Kidney tubule cell (primary cell): ENCODE results near the gene ABLIM2.
"Not testable (repeated sequence)": the region's sequence is repeated elsewhere in the genome, so short reads cannot be mapped to it uniquely, and the experiment has no call there.

Experiments used
- DNase-seq: peaks from one replicate; pipeline ENCODE4 v3.0.0-alpha.2; 2018; ENCODE audit warnings: low spot score

ABLIM2 gene

GRCh38 chr4:7929118-7929951, 229.3 kb downstream of the ABLIM2 start:
- peak; percentile 60 for DNase-seq

- no peak for DNase-seq
Observed at GRCh38 chr4:7928711-7929110, 229.9 kb downstream of the ABLIM2 start.

DNA sequence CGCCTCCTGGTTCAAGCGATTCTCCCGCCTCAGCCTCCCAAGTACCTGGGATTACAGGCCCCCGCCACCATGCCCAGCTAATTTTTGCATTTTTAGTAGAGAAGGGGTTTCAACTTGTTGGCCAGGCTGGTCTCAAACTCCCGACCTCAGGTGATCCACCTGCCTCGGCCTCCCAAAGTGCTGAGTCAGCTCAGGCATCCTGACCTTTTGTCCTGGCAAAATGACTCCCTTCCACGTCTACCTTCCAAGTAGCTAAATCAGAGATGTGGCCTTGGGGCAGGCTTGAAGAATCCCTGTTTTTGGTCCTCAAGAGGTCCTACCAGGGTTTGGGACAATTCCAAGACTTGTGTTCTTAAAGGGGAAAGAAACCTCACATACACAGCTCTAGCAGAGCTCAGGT, 231.8 kb downstream of the ABLIM2 start:
- no peak for DNase-seq

- DNase-seq = no peak
Observed at GRCh38 chr4:7924570-7924969, 234.0 kb downstream of the ABLIM2 start.

DNA sequence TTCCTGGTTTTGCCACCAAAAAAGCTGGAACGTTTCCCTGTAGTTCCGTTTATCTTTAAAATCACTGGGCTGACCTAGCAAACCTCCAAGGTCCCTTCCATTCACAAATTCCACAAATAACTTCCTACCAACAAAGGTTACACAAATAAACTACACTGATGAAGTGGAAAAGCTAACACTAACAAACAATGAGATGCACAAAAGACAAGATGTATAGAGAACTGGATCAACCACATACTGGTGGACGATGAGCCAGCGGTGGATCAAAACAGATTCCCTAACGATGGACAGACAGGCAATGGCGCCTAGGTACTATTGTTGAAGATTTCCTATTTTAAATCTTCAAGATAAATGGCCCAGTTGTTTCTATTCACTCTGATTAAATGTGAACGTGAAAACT, 234.4 kb downstream of the ABLIM2 start:
- DNase-seq = no peak

DNA sequence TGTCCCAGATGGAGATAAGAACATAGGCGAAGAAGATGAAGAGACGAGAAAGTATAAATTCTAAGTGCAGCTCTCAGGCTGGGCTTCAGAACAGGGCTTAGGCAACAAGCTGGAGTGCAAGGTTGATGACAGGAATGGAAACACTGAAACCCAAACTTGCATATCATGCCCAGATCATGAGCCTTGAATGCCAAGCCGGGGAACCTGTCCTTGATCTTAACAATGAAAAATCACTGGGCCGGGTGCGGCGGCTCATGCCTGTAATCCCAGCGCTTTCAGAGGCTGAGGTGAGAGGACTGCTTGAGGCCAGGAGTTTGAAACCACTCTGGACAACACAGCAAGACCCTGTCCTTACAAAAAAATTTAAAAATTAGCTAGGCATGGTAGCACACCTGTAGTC, 236.1 kb downstream of the ABLIM2 start:
- no peak for DNase-seq

DNA sequence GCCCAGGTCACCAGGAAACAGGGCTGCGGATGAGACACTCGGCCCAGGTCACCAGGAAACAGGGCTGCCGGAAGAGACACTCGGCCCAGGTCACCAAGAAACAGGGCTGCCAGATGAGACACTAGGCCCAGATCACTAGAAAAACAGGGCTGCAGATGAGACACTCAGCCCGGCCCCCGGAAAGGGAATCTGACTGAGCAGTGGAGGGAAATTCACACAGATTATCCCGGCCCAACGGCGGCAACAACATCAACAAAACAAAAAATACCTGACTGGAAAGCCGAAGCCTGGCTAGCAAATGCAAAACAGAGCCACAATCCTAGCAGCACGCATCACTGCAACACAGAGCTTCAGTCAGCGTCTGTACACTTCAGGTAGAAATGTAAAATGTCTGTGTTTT, 239.6 kb downstream of the ABLIM2 start:
- DNase-seq = no peak

DNA sequence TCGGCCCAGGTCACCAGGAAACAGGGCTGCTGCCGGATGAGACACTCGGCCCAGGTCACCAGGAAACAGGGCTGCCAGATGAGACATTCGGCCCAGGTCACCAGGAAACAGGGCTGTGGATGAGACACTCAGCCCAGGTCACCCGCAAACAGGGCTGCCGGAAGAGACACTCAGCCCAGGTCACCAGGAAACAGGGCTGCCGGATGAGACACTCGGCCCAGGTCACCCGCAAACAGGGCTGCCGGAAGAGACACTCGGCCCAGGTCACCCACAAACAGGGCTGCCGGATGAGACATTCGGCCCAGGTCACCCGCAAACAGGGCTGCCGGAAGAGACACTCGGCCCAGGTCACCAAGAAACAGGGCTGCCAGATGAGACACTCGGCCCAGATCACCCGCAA, 240.4 kb downstream of the ABLIM2 start:
- DNase-seq = not testable (repeated sequence)

DNA sequence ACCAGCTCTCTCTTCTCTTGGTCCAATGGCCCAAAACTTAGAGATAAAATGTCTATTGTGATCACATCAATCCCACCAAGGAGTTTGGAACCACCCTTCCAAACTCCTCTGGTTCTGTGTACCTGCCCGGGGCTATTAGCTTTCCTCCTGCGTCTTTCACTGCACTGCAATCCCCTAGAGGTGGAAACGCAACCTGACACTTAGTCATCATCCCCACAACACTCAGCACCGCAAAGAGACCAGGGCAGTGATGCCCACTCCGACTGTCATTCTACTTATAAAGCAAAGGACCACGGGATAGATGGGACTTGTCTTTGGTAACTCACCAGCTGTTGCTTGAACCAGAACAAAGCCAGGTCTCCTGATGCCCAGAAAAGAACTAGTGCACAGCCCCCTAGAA, 240.9 kb downstream of the ABLIM2 start:
- DNase-seq = no peak

- DNase-seq = no peak
Observed at GRCh38 chr4:7915875-7916242, 242.8 kb downstream of the ABLIM2 start.
